ENCODE data around the gene OR10Z1. TPM values are rescaled to one million over a fixed set of nuclear protein-coding genes. Genes with fewer than 3 reads are reported as not detected.

The OR10Z1 gene, protein sequence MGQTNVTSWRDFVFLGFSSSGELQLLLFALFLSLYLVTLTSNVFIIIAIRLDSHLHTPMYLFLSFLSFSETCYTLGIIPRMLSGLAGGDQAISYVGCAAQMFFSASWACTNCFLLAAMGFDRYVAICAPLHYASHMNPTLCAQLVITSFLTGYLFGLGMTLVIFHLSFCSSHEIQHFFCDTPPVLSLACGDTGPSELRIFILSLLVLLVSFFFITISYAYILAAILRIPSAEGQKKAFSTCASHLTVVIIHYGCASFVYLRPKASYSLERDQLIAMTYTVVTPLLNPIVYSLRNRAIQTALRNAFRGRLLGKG
- not detected in 2 replicates for total RNA-seq

- TF ChIP-seq, protein P1, sequence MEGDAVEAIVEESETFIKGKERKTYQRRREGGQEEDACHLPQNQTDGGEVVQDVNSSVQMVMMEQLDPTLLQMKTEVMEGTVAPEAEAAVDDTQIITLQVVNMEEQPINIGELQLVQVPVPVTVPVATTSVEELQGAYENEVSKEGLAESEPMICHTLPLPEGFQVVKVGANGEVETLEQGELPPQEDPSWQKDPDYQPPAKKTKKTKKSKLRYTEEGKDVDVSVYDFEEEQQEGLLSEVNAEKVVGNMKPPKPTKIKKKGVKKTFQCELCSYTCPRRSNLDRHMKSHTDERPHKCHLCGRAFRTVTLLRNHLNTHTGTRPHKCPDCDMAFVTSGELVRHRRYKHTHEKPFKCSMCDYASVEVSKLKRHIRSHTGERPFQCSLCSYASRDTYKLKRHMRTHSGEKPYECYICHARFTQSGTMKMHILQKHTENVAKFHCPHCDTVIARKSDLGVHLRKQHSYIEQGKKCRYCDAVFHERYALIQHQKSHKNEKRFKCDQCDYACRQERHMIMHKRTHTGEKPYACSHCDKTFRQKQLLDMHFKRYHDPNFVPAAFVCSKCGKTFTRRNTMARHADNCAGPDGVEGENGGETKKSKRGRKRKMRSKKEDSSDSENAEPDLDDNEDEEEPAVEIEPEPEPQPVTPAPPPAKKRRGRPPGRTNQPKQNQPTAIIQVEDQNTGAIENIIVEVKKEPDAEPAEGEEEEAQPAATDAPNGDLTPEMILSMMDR (conservative IDR thresholded peaks at IDR 0.05; ENCODE audit: low read depth, low read length) = no peak
- no peak for DNase-seq (ENCODE audit: low read depth)
- no peak within 1 kb of the TSS for H3K4me3 ChIP-seq (ENCODE audit: low read depth, low read length)
Observed at GRCh38 chr1:158604968-158605367, at the start of gene OR10Z1. Gene OR10Z1 (plus strand): TSS chr1:158605268. CDS start chr1:158606439, 1,171 bp downstream.

DNA sequence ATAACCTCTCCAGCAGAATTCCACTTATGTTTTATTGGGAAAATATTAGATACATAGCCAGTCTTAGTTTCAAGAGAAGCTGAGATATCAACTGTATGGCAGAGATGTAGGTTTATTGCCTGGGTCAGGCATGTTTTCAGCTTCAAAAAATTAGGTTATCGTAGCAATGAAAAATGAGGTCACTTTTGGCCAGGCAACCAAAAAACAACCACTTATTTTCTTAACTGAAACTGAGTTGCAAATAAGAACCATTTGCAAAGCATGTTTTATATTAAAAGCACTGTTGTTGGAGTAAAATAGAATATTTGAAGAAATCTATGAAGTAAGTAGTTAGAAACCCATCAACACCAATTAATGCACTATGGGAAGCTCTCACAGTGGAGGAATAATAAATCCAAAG is 45.4 kb upstream of the OR10Z1 start:
- DNase-seq (ENCODE audit: low read depth) = no peak
- no peak overlapping the region for H3K4me3 ChIP-seq (ENCODE audit: low read depth, low read length)
- TF ChIP-seq, protein P1 (conservative IDR thresholded peaks at IDR 0.05; ENCODE audit: low read depth, low read length) = no peak

DNA sequence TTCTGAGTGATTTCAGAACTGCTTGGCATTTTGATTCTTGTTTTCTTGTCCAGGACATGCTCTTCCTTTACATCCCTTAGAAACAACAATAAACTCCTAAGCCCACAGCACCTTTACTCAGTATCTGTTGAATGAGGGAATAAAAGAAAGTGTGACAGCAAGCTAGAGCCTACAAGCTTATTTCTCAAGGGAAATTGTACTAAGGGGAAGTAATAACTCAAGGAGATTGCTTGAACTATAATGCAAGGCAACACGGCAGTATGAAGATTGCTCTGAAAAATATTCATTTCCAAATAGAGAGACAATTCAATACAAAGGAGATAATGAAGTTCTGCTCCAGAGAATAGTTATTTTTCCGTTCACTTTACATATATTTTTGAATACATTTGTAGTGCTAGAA is 41.2 kb upstream of the OR10Z1 start:
- TF ChIP-seq, protein P1 (conservative IDR thresholded peaks at IDR 0.05; ENCODE audit: low read depth, low read length) = no peak
- DNase-seq (ENCODE audit: low read depth) = no peak
- no peak overlapping the region for H3K4me3 ChIP-seq (ENCODE audit: low read depth, low read length)

DNA sequence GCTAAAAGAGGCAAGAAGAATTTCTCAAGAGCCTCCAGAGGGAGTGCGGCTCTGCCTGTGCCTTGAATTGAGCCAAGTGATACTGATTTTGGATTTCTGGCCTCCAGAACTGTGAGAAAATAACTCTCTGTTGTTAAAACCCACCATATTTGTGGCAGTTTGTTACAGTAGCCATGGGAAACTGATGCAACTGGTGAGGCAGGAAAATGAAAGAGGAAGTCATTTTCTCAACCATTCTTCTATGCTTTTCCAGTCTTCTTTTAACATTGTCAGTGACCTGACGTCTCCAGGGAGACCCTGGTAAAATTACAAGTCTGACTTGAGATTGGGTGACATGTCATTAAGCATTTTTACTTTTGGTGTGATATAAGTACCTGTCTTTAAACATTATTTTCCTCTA is 40.5 kb upstream of the OR10Z1 start:
- DNase-seq (ENCODE audit: low read depth) = no peak
- TF ChIP-seq, protein P1 (conservative IDR thresholded peaks at IDR 0.05; ENCODE audit: low read depth, low read length) = no peak
- no peak overlapping the region for H3K4me3 ChIP-seq (ENCODE audit: low read depth, low read length)

GRCh38 chr1:158570480-158570879 is 34.6 kb upstream of the OR10Z1 start, which contains the start of gene OR6P1:
Gene OR6P1 (minus strand): TSS chr1:158570580. CDS start chr1:158563604, 6,976 bp downstream.
- no peak within 1 kb of the TSS for H3K4me3 ChIP-seq (ENCODE audit: low read depth, low read length)
- TF ChIP-seq, protein P1 (conservative IDR thresholded peaks at IDR 0.05; ENCODE audit: low read depth, low read length) = no peak
- no peak for DNase-seq (ENCODE audit: low read depth)

DNA sequence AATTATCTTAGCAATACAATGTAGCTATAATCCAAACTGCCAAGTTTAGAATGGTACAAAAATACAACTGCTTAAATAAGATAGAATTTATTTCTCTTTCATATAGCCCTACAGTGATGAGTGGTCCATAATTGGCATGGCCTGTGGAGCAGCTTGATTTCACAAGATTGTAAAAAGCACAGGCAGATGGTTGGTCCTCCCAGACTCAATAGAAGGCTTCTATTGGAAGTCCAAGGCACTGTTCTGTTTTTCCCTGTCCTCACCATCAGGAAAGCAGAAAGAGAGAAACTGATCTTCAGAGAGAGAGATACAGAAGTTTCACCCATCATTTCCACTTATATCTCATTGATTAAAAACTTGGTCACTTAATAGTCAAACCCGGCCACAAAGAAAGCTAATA is 32.8 kb upstream of the OR10Z1 start:
- TF ChIP-seq, protein P1 (conservative IDR thresholded peaks at IDR 0.05; ENCODE audit: low read depth, low read length) = no peak
- H3K4me3 ChIP-seq (ENCODE audit: low read depth, low read length) = no peak overlapping the region
- no peak for DNase-seq (ENCODE audit: low read depth)

- H3K4me3 ChIP-seq (ENCODE audit: low read depth, low read length) = no peak overlapping the region
- DNase-seq (ENCODE audit: low read depth) = no peak
- TF ChIP-seq, protein P1 (conservative IDR thresholded peaks at IDR 0.05; ENCODE audit: low read depth, low read length) = no peak
Observed at GRCh38 chr1:158577561-158577960, 27.5 kb upstream of the OR10Z1 start.
